ENCODE results near the gene ATG4D.

ATG4D gene

GRCh38 chr19:10580979-10581631 is 37.4 kb downstream of the ATG4D start:
- peak; percentile 99 for TF ChIP-seq CTCF (IDR thresholded peaks at IDR 0.05; ENCODE audit: control extremely low read depth, extremely low read depth, low read depth, missing control alignments)
- CTCF ChIA-PET, result interaction anchor here (0.6 to 8.7 kb wide), 51 partner anchors 8 to 283 kb away, joined by 3 to 340 read pairs (median 5); partner anchors contain the start of genes CDKN2D, DNM2, KRI1 and QTRT1
- POLR2A ChIA-PET, result no interaction called here
- peak; percentile 82 for DNase-seq (ENCODE audit: extremely low spot score)

GRCh38 chr19:10582091-10582490 is 38.4 kb downstream of the ATG4D start:
- no peak for TF ChIP-seq CTCF (IDR thresholded peaks at IDR 0.05; ENCODE audit: control extremely low read depth, extremely low read depth, low read depth, missing control alignments)
- DNase-seq (ENCODE audit: extremely low spot score), result no peak
- ChIA-PET CTCF (interaction anchor here (0.9 to 8.7 kb wide), 32 partner anchors 9 to 171 kb away, joined by 3 to 340 read pairs (median 6); partner anchors contain the start of genes CDKN2D, DNM2, KRI1 and QTRT1), POLR2A (no interaction called here)

GRCh38 chr19:10583036-10583776 is 39.5 kb downstream of the ATG4D start:
- no peak for TF ChIP-seq CTCF (IDR thresholded peaks at IDR 0.05; ENCODE audit: control extremely low read depth, extremely low read depth, low read depth, missing control alignments)
- DNase-seq (ENCODE audit: extremely low spot score), result no peak
- CTCF ChIA-PET, result interaction anchor here (1.3 to 8.7 kb wide), 7 partner anchors 11 to 116 kb away, joined by 4 to 340 read pairs (median 17); partner anchors contain the start of genes CDKN2D, KRI1 and QTRT1
- POLR2A ChIA-PET, result no interaction called here

- DNase-seq (ENCODE audit: extremely low spot score), result no peak
- CTCF ChIA-PET, result interaction anchor here (2.1 to 7.8 kb wide), 2 partner anchors 60 to 113 kb away, joined by 10 to 340 read pairs; no protein-coding TSS in a partner anchor
- POLR2A ChIA-PET, result no interaction called here
- TF ChIP-seq CTCF (IDR thresholded peaks at IDR 0.05; ENCODE audit: control extremely low read depth, extremely low read depth, low read depth, missing control alignments), result no peak
Measured at GRCh38 chr19:10586396-10586795, 42.7 kb downstream of the ATG4D start.

- ChIA-PET CTCF (no interaction called here), POLR2A (no interaction called here)
- DNase-seq (ENCODE audit: extremely low spot score), result no peak
- TF ChIP-seq CTCF (IDR thresholded peaks at IDR 0.05; ENCODE audit: control extremely low read depth, extremely low read depth, low read depth, missing control alignments), result no peak
Measured at GRCh38 chr19:10587022-10587838, 43.5 kb downstream of the ATG4D start, which contains the start of gene AP1M2. TSS of gene AP1M2 (minus strand) at chr19:10587312. CDS start at chr19:10587231, 81 bp downstream.

GRCh38 chr19:10587839-10588150 is 44.1 kb downstream of the ATG4D start:
- ChIA-PET CTCF (interaction anchor here (10.0 kb wide), 1 partner anchor 58 kb away, joined by 71 read pairs; no protein-coding TSS in a partner anchor), POLR2A (no interaction called here)
- no peak for DNase-seq (ENCODE audit: extremely low spot score)
- TF ChIP-seq CTCF (IDR thresholded peaks at IDR 0.05; ENCODE audit: control extremely low read depth, extremely low read depth, low read depth, missing control alignments), result no peak

All from GM10248 (cell line).